ENCODE data around the gene HELB.

Gene HELB

GRCh38 chr12:66371982-66372381, 69.7 kb downstream of the HELB start:
- TF ChIP-seq SPI1 (IDR thresholded peaks at IDR 0.05; ENCODE audit: low read depth, low read length) (no peak), TAF1 (IDR thresholded peaks at IDR 0.05; ENCODE audit: low read depth, low read length) (no peak), POU2F2 (IDR thresholded peaks at IDR 0.05; ENCODE audit: low read depth, low read length) (no peak)
- DNase-seq (ENCODE audit: insufficient read length, low spot score) (no peak), FAIRE-seq (no peak)

- FAIRE-seq, result no peak
- TF ChIP-seq POLR2AphosphoS5 (IDR thresholded peaks at IDR 0.05; ENCODE audit: low read depth, low read length), result no peak
- TF ChIP-seq SPI1 (IDR thresholded peaks at IDR 0.05; ENCODE audit: low read depth, low read length), result no peak
Observed at GRCh38 chr12:66375560-66375959, 73.3 kb downstream of the HELB start.

GRCh38 chr12:66379616-66380015, 77.3 kb downstream of the HELB start:
- FAIRE-seq, result peak; percentile 23
- peak; percentile 82 for TF ChIP-seq SPI1 (IDR thresholded peaks at IDR 0.05; ENCODE audit: low read depth, low read length)
- TF ChIP-seq POLR2A (IDR thresholded peaks at IDR 0.05; ENCODE audit: low read depth, low read length), result no peak
- no peak for DNase-seq (ENCODE audit: insufficient read length, low spot score)

More at GRCh38 chr12:66375560-66375959, 73.3 kb downstream of the HELB start:
- no peak for DNase-seq (ENCODE audit: insufficient read length, low spot score)

GRCh38 chr12:66380769-66381535, 78.7 kb downstream of the HELB start:
- FAIRE-seq, result no peak
- DNase-seq (ENCODE audit: insufficient read length, low spot score), result no peak
- TF ChIP-seq PAX5 (IDR thresholded peaks at IDR 0.05; ENCODE audit: insufficient read depth, low read length, severe bottlenecking), result no peak
- no peak for TF ChIP-seq POLR2AphosphoS5 (IDR thresholded peaks at IDR 0.05; ENCODE audit: low read depth, low read length)
- TF ChIP-seq TAF1 (IDR thresholded peaks at IDR 0.05; ENCODE audit: low read depth, low read length), result no peak
- no peak for TF ChIP-seq POU2F2 (IDR thresholded peaks at IDR 0.05; ENCODE audit: low read depth, low read length)

DNA sequence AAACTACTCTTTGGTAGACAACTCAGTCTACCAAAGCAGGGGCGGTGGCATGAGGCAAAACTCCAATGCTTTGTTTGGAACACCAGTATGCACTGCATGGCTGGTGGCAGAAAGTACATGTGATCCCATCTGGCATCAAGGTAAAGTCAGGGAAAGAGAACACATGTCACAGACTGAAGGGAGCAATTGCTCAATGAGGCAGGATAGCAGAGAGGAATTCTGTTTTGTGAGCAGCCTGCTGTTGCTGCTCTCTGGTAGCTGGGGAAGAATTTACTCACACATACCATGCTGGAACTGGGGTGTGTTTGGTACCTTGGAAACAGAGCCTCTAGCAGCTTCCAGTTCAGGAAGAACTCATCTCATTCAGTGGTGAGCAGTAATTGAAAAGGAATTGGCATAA, 84.8 kb downstream of the HELB start:
- DNase-seq (ENCODE audit: insufficient read length, low spot score) (no peak), FAIRE-seq (no peak)
- no peak for TF ChIP-seq SPI1 (IDR thresholded peaks at IDR 0.05; ENCODE audit: low read depth, low read length)
- TF ChIP-seq POLR2A (IDR thresholded peaks at IDR 0.05; ENCODE audit: low read depth, low read length), result no peak
- TF ChIP-seq PAX5 (IDR thresholded peaks at IDR 0.05; ENCODE audit: insufficient read depth, low read length, severe bottlenecking), result no peak
- no peak for TF ChIP-seq POU2F2 (IDR thresholded peaks at IDR 0.05; ENCODE audit: low read depth, low read length)
- no peak for TF ChIP-seq POLR2AphosphoS5 (IDR thresholded peaks at IDR 0.05; ENCODE audit: low read depth, low read length)
- no peak for TF ChIP-seq TAF1 (IDR thresholded peaks at IDR 0.05; ENCODE audit: low read depth, low read length)

Measured in GM12891 (cell line).